BLaER1 (cell line): ENCODE measurements around the gene ST6GAL2.

ENCODE experiments used
- H3K27ac ChIP-seq: shearing (Covaris generic); formaldehyde crosslinking; 2 replicates; pipeline ENCODE4 v1.8.1; 2022
- H3K27me3 ChIP-seq: shearing (Covaris generic); formaldehyde crosslinking; 2 replicates; pipeline ENCODE4 v1.8.1; 2022
- H3K36me3 ChIP-seq: shearing (Covaris generic); formaldehyde crosslinking; 2 replicates; pipeline ENCODE4 v1.8.1; 2022
- H3K4me1 ChIP-seq: shearing (Covaris generic); formaldehyde crosslinking; 2 replicates; pipeline ENCODE4 v1.8.1; 2022
- H3K4me2 ChIP-seq: shearing (Covaris generic); formaldehyde crosslinking; 2 replicates; pipeline ENCODE4 v1.8.1; 2022
- H3K4me3 ChIP-seq: shearing (Covaris generic); formaldehyde crosslinking; 2 replicates; pipeline ENCODE4 v1.8.1; 2022
- H3K9ac ChIP-seq: shearing (Covaris generic); formaldehyde crosslinking; 2 replicates; pipeline ENCODE4 v1.8.1; 2022
- H3K9me3 ChIP-seq: shearing (Covaris generic); formaldehyde crosslinking; 2 replicates; pipeline ENCODE4 v1.8.1; 2022
- H4K20me1 ChIP-seq: shearing (Covaris generic); formaldehyde crosslinking; 2 replicates; pipeline ENCODE4 v1.8.1; 2022
- Cebpa-rat ChIP-seq: shearing (Covaris generic); IDR thresholded peaks from 2 replicates; pipeline ENCODE4 v1.8.1; 2022

Gene ST6GAL2

DNA sequence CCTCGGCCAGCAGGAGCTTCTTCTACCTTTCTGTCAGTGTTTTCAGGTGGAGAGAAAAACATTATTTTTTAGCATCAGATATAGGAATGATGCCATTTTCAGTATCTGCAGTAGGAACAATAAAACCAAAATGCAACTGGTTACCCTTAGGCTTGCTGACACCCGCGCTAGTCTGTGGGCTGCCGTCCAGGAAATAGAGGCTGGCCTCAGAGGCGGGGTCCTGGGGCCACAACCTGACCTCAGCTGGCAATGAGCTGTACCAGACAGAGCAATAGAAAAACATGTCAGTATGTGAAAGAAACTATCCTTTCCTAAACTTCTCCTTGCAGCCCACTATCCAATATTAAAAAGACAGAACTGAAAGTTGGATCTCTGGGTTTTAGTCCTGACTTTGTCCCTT is 4.6 kb upstream of the ST6GAL2 start:
- Histone ChIP-seq H3K27me3 (no peaks in the 10 kb centered on the region), H3K9me3 (peaks cover 24% of the 10 kb centered on the region), H3K36me3 (no peaks in the 10 kb centered on the region), H3K4me1 (peaks cover 15% of the 10 kb centered on the region), H3K9ac (no peak overlapping the region), H3K4me3 (no peak overlapping the region), H4K20me1 (no peaks in the 10 kb centered on the region), H3K4me2 (no peak overlapping the region), H3K27ac (no peak overlapping the region)
- no peak for TF ChIP-seq Cebpa-rat

DNA sequence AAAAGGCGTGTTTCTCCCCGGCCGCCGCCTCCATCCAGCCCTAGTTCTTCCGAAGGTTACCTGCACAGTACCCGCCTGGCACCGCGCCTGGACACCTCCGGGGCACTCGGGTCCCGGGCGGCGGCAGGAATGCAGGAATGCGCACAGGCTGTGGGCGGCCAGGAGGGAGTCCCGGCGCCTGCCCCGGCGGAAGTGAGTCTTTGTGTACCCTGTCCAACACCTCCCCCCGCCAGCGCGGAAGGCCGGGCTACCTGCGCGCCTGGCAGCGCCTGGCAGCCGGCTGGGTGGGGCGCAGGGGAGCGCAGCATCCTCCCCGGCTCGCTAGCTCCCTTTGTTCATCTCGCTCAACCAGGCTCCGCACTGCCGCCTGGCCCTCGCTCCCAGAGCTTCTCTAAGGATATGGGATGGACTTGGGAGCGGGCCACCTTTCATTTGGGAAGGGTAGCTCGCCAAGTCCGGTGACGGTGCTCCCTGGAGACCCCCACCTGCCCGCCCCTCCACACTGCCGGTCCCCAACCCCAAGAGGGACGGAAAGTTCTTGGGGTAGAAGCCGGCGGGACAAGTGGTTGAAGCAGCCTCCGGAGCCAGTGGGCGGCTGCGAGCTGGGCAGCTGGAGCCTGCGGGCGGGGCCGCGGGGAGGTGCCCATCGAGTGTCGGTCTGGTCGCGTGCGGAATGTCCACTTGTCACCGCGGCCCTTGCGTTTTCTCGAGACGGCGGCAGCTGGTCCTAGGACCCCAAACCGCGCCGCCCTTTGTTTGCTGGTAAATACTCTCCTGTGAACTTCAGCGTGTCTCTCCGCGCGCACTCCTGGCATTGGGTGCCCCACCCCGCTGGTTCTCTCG is 1.2 kb upstream of the ST6GAL2 start:
- no peak overlapping the region for H3K9ac ChIP-seq
- H3K4me1 ChIP-seq, result peaks cover 15% of the 10 kb centered on the region
- H3K4me2 ChIP-seq, result no peak overlapping the region
- no peaks in the 10 kb centered on the region for H3K36me3 ChIP-seq
- TF ChIP-seq Cebpa-rat, result no peak
- no peaks in the 10 kb centered on the region for H3K27me3 ChIP-seq
- H3K9me3 ChIP-seq, result peaks cover 25% of the 10 kb centered on the region
- H4K20me1 ChIP-seq, result no peaks in the 10 kb centered on the region
- H3K4me3 ChIP-seq, result no peak overlapping the region
- H3K27ac ChIP-seq, result no peak overlapping the region

DNA sequence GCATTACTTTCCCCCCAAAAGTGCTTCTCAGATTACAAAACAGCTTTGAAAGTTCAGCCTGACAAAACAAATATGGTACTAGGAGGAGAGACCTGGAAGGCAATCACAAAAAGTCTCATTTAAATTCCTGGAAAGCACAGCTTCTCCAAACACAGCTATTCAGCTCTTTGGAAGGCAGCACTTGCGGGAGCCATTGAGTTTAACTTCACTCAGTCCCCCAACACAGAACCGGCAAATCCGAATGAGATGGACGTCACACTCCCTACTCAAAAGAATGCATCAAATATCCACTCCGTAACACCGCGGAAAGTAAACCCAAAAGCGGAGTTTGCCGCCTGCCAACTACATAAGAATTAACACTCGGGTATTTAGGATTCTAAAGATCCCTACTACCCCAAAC is 638 bp downstream of the ST6GAL2 start:
- Histone ChIP-seq H3K4me2 (no peak overlapping the region), H3K4me1 (peaks cover 10% of the 10 kb centered on the region), H3K9me3 (peaks cover 25% of the 10 kb centered on the region), H3K27ac (no peak overlapping the region), H3K9ac (no peak overlapping the region), H3K36me3 (no peaks in the 10 kb centered on the region), H3K27me3 (no peaks in the 10 kb centered on the region), H4K20me1 (no peaks in the 10 kb centered on the region), H3K4me3 (no peak overlapping the region)
- no peak for TF ChIP-seq Cebpa-rat

GRCh38 chr2:106882673-106883072 is 3.3 kb downstream of the ST6GAL2 start:
- peaks cover 22% of the 10 kb centered on the region for H3K9me3 ChIP-seq
- H3K36me3 ChIP-seq, result no peaks in the 10 kb centered on the region
- H3K4me2 ChIP-seq, result no peak overlapping the region
- H3K4me1 ChIP-seq, result no peaks in the 10 kb centered on the region
- no peaks in the 10 kb centered on the region for H3K27me3 ChIP-seq
- TF ChIP-seq Cebpa-rat, result no peak
- no peak overlapping the region for H3K4me3 ChIP-seq
- H3K9ac ChIP-seq, result no peak overlapping the region
- H3K27ac ChIP-seq, result no peak overlapping the region
- no peaks in the 10 kb centered on the region for H4K20me1 ChIP-seq

DNA sequence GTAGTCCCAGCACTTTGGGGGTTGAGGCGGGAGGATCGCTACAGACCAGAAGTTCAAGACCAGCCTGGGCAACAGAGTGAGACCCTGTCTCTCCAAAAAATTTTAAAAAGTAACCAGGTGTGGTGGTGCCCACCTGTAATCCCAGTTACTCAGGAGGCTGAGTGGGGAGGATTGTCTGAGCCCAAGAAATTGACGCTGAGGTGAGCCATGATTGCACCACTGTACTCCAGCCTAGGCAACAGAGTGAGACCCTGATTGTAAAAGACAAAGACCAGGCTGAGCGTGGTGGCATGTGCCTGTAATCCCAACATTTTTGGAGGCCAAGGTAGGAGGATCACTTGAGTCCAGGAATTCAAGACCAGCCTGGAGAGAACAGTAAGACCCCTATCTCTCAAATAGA is 7.8 kb downstream of the ST6GAL2 start:
- Histone ChIP-seq H3K9ac (no peak overlapping the region), H3K4me1 (no peaks in the 10 kb centered on the region), H3K4me3 (no peak overlapping the region), H3K27me3 (no peaks in the 10 kb centered on the region), H3K4me2 (no peak overlapping the region), H3K36me3 (no peaks in the 10 kb centered on the region), H3K27ac (no peak overlapping the region), H3K9me3 (no peaks in the 10 kb centered on the region), H4K20me1 (no peaks in the 10 kb centered on the region)
- no peak for TF ChIP-seq Cebpa-rat

DNA sequence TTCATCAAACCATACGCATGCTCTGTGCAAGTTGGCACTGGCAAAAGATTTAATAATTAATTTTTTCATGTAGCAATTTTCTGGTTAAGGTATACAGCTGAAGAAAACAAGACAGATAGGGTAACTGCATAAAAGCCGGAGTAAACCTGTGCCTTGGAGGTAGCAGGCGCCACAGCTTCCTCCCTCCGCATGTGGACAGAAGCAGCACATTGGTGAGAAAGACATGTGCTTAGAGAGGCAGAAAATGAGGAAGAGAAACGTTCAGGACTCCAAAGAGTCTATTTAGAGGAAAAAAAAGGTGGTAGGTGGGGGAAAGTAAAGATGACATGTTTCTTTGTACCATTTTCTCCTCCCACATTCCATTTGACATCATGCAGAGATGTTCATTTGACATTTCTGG is 9.3 kb downstream of the ST6GAL2 start:
- no peak for TF ChIP-seq Cebpa-rat
- Histone ChIP-seq H3K9me3 (no peaks in the 10 kb centered on the region), H3K27ac (no peak overlapping the region), H3K4me2 (no peak overlapping the region), H3K4me3 (no peak overlapping the region), H3K9ac (no peak overlapping the region), H3K36me3 (no peaks in the 10 kb centered on the region), H4K20me1 (no peaks in the 10 kb centered on the region), H3K4me1 (no peaks in the 10 kb centered on the region), H3K27me3 (no peaks in the 10 kb centered on the region)

- Histone ChIP-seq H3K27ac (no peak overlapping the region), H3K4me2 (no peak overlapping the region), H3K9me3 (no peaks in the 10 kb centered on the region), H4K20me1 (no peaks in the 10 kb centered on the region), H3K4me3 (no peak overlapping the region), H3K27me3 (no peaks in the 10 kb centered on the region), H3K4me1 (no peaks in the 10 kb centered on the region), H3K9ac (no peak overlapping the region), H3K36me3 (no peaks in the 10 kb centered on the region)
- TF ChIP-seq Cebpa-rat, result no peak
These were observed 16.3 kb downstream of the ST6GAL2 start for GRCh38 chr2:106869512-106870275.

- Histone ChIP-seq H3K4me1 (no peaks in the 10 kb centered on the region), H4K20me1 (no peaks in the 10 kb centered on the region), H3K36me3 (no peaks in the 10 kb centered on the region), H3K9ac (no peak overlapping the region), H3K4me2 (no peak overlapping the region), H3K27ac (no peak overlapping the region), H3K4me3 (no peak overlapping the region), H3K9me3 (no peaks in the 10 kb centered on the region), H3K27me3 (no peaks in the 10 kb centered on the region)
- no peak for TF ChIP-seq Cebpa-rat
These were observed 17.7 kb downstream of the ST6GAL2 start for GRCh38 chr2:106868275-106868674.

- Histone ChIP-seq H3K4me3 (no peak overlapping the region), H3K9ac (no peak overlapping the region), H3K9me3 (no peaks in the 10 kb centered on the region), H4K20me1 (no peaks in the 10 kb centered on the region), H3K27me3 (no peaks in the 10 kb centered on the region), H3K4me1 (no peaks in the 10 kb centered on the region), H3K4me2 (no peak overlapping the region), H3K36me3 (no peaks in the 10 kb centered on the region), H3K27ac (no peak overlapping the region)
- TF ChIP-seq Cebpa-rat, result no peak
These were observed 18.6 kb downstream of the ST6GAL2 start for GRCh38 chr2:106867196-106867953.

GRCh38 chr2:106866641-106867040 is 19.3 kb downstream of the ST6GAL2 start:
- H3K36me3 ChIP-seq, result no peaks in the 10 kb centered on the region
- no peaks in the 10 kb centered on the region for H3K27me3 ChIP-seq
- H3K4me1 ChIP-seq, result no peaks in the 10 kb centered on the region
- no peak for TF ChIP-seq Cebpa-rat
- no peak overlapping the region for H3K4me3 ChIP-seq
- H3K4me2 ChIP-seq, result no peak overlapping the region
- no peak overlapping the region for H3K9ac ChIP-seq
- no peaks in the 10 kb centered on the region for H3K9me3 ChIP-seq
- H3K27ac ChIP-seq, result no peak overlapping the region
- no peaks in the 10 kb centered on the region for H4K20me1 ChIP-seq
